UCSD-AML1 (cell line): ENCODE measurements around the gene TNFRSF1A.

Experiments used
- DNase-seq: peaks from one replicate; lab custom pipeline; 2025; ENCODE audit not compliant: unreplicated experiment; lab: John Stamatoyannopoulos, UW

Gene TNFRSF1A

GRCh38 chr12:6374786-6375160 is 32.9 kb upstream of the TNFRSF1A start:
- DNase-seq, result no peak

- DNase-seq, result no peak
Observed at GRCh38 chr12:6374028-6374785, 32.3 kb upstream of the TNFRSF1A start.

- no peak for DNase-seq
Observed at GRCh38 chr12:6373022-6373787, 31.3 kb upstream of the TNFRSF1A start.

DNA sequence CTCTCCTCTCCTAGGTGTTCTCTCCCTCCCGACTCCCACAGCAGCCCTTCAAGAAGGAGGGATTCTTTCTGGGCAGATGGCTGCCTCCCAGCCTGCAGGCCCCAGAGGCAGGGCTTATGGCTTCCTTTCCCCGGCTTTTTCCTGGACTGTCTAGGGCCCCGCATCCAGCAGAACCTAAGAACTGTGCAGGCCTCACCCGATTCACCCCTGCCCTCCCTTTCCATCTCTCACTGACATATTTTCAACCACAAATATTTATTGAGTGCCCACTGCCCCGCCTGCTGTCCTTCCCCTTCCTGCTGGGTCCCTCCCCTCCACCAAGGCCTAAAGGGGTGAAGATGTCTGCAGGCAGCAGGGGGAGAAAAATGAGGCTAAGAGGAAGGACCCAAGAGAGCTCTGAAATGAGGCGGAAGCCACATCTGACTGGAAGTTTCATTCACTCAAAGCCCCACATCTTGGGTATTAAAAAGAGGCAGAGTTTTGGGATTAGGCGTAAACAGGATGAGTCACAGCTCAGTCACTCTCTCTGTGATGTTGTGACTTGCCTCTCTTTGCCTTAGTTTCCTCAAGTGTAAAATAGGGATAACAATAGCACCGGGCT is 30.6 kb upstream of the TNFRSF1A start:
- DNase-seq, result peak; percentile 81

GRCh38 chr12:6370994-6371754 is 29.3 kb upstream of the TNFRSF1A start:
- no peak for DNase-seq

DNA sequence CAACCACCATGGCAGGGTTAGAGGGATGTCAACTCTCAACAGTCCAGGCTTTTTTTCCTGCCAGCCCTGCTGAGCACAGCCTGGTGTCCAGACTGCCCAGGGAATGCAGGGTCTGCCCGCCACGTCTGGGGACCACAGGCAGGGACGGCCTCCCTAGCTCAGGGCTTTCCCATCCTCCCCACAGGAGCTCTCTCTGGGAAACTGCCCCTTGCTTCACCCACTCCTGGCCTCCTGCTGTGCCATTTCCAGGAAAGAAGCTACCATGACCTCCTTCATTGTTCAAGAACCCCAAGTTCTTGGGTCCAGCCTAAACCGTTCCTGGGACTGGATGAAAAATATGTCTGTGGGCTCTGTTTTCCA is 28.7 kb upstream of the TNFRSF1A start:
- DNase-seq, result no peak

- no peak for DNase-seq
Observed at GRCh38 chr12:6369916-6370575, 28.2 kb upstream of the TNFRSF1A start.

- DNase-seq, result no peak
Observed at GRCh38 chr12:6368906-6369525, 27.1 kb upstream of the TNFRSF1A start.

- peak; percentile 62 for DNase-seq
Observed at GRCh38 chr12:6367969-6368892, 26.4 kb upstream of the TNFRSF1A start.

DNA sequence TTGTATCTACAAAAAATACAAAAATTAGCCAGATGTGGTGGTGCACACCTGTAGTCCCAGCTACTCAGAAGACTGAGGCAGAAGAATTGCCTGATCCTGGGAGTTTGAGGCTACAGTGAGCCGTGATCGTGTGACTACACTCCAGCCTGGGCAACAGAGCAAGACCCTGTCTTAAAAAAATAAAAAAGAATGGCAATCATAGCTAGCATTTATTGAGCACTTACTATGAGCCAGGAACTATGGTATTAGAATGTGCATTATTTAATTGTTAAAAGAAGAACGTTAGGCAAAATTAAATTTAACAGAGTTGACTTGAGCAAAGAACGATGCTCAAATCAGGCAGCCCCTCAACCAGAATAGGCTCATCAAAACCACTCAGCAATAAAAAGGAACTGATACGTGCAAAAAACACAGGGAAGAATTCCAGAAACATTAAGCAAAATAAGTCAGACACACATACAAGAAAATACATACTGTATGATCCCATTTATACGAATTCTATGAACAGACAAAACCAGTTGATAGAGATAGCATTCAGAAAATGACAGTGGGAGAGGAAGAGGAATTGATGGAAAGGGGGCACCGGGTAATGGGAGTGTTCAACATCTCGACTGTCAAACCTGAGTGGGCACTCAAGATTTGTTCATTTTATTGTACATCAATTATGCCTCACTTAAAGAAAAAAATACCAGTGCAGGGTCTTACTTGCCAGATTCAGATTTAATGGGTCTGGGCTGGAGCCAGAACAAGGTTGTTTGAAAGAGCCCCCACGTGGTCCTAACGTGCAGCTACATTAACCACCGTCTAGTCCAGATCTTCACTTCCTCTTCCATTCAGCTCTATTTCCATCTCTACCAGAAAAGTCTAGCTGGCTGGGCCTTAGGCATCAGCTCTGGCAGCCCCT is 25.4 kb upstream of the TNFRSF1A start:
- peak; percentile 56 for DNase-seq

- DNase-seq, result no peak
Observed at GRCh38 chr12:6364044-6364374, 22.1 kb upstream of the TNFRSF1A start.

DNA sequence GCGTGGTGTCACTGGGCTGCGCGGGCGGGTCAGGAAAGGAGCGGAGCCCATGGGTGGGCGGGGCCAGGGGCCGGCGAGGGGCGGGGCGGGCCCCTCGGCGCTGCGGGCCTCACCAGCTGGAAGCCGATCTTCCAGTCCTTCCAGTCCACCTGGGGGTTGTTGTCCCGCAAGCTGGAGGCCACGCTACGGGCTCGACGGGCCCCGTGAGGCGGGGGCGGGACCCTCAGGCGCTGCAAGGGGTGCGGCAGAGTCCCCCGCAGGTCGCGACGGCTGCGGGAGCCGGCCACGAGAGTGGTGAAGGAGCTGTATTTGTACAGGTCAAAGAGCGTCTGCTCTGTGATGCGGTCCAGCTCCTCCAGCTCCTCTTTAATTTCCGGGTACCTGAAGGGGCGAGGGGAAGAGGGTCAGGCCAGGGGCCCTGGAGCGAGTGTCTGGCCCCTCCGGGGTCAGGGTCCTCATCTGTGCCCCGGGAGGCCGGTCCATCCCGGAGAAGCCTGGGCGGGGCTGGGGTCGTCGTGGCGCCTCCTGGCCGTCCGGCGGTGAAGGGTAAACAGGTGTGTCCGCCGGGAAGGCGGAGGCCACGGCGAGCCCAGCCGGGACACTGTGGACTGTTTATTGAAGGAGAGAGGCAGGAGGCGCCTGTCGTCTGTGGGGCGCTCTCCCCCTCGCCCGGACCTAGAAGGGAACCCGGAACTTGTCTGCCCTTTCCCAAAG is 21.6 kb upstream of the TNFRSF1A start:
- DNase-seq, result peak; percentile 86

- DNase-seq, result no peak
Observed at GRCh38 chr12:6363010-6363329, 21.1 kb upstream of the TNFRSF1A start.

DNA sequence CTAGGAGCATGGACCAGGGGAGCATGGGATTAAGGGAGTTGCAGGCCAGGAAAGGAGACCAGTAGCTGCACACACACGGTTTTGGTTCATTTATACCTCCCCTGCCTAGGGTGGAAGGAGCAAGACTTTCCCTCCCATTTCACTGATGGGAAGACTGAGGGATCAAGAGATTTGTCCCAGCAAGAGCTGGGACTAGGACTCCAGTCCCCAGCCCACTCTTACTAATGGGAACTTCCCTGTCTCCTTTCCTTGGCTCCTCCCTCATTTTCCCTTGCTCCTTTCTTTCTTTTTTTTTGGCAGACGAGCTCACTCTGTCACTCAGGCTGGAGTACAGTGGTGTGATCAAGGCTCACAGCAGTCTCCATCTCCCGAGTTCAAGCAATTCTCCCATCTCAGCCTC is 20.5 kb upstream of the TNFRSF1A start:
- DNase-seq, result no peak

DNA sequence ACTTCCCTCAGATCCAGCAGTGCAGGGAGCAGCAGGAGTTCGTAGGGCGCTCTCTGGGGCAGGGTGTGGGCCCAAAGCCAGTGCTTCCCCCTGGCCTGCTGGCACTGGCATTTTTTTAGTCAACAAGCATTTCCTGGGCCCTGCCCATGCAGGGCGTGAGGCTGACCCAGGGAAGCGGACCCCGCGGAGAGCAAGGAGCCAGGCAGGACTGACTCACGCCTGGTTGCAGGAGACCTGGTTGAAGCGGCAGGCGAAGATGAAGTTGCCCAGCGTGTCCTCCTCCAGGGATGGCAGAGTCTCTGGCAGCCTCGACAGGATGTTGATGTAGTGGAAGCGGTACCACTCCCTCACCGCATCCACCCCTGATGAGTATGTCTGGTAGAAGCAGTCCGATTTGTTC is 20.0 kb upstream of the TNFRSF1A start:
- DNase-seq, result no peak

GRCh38 chr12:6360578-6361490 is 19.0 kb upstream of the TNFRSF1A start:
- no peak for DNase-seq

DNA sequence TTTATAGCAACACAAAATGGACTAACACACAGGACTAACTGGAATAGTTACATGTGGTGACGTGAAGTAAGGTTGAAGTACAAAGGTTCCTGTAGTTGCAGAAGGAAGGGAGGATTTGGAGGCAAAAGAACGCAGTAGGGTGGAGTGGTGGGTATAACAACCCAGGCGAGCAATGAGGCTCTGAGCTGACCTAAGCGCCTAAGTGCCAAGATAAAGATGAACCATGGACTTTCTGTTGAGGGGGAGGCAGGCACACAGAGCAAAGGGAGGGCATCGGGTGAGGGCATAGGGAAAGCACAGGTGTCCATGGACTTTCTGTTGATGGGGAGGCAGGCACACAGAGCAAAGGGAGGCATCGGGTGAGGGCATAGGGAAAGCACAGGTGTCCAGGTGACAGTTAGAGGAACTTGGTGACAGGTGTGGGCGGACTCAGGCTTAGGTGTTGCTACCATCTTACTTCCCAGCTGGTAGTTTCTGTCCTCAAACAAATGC is 18.2 kb upstream of the TNFRSF1A start:
- no peak for DNase-seq
